Measurements from ENCODE around the gene AOC2. TPM values are rescaled to one million over a fixed set of nuclear protein-coding genes. Genes with fewer than 3 reads are reported as not detected.
A peak's percentile ranks its signal among the peaks of the same experiment; 100 is the strongest.

Gene AOC2
- total and polyA plus RNA-seq, 2 of the 13 experiments (the other 11 are each of a cell fraction or from before 2014, with no cell fraction given), result 1.2 to 3.3 TPM

GRCh38 chr17:42873315-42873714, 28.9 kb downstream of the AOC2 start:
- no TSS peak for BruUV-seq (replicated peaks)
- no peak overlapping the region for H3K9ac ChIP-seq (ENCODE audit: insufficient read depth, low read depth, low read length)
- H2AFZ ChIP-seq (ENCODE audit: low read length), result no peak overlapping the region
- peak; percentile 37 for DNase-seq (ENCODE audit: low spot score)
- no peak for FAIRE-seq
- no peaks in the 10 kb centered on the region for H3K36me3 ChIP-seq (replicated peaks in 1 of 2; ENCODE audit: control insufficient read depth in 1 of 2, insufficient read depth in 2 of 2, low read length in 2 of 2)
- in situ Hi-C loops (cut with HindIII; ENCODE audit: extremely low pct_ligation_motif_present, low pct_unique_long_range_greater_than_20kb) (no loop called here), intact Hi-C loops (cut with micrococcal nuclease; ENCODE audit: unreplicated experiment) (no loop called here)
- WGBS (ENCODE audit: low lambda C conversion rate), result 72% methylated on average over 6 of the region's 6 CpGs
- H3K4me2 ChIP-seq (ENCODE audit: low read depth, low read length), result peak overlapping the region; percentile 21; the same call in 1 of the 2 replicates
- ChIA-PET CTCF (ENCODE audit: low intra/inter-chr PET ratio, low total read pairs) (no interaction called here), POLR2A (interaction anchor here (1.2 kb wide), 5 partner anchors 13 to 49 kb away, joined by 3 to 5 read pairs (median 4); partner anchors contain the start of gene BECN1)
- no peaks in the 10 kb centered on the region for H3K79me2 ChIP-seq (ENCODE audit: insufficient read depth, low read length)
- H3K27me3 ChIP-seq (ENCODE audit: control insufficient read depth in 1 of 2, insufficient read depth in 2 of 2, low read length in 2 of 2), result no peaks in the 10 kb centered on the region
- no peak overlapping the region for H3K27ac ChIP-seq (ENCODE audit: extremely low read length, insufficient read depth, low read length)
- ATAC-seq, result peak; percentile 31
- H3K4me1 ChIP-seq (ENCODE audit: insufficient read depth, low read length), result peaks cover 58% of the 10 kb centered on the region
- peaks cover 9% of the 10 kb centered on the region for H3K9me3 ChIP-seq (ENCODE audit: low read length)
- no peak overlapping the region for H3K4me3 ChIP-seq (replicated peaks in 1 of 3; ENCODE audit: insufficient read depth in 1 of 3, low read depth in 2 of 3, low read length in 3 of 3)
- H4K20me1 ChIP-seq (ENCODE audit: insufficient read depth, low read length), result no peaks in the 10 kb centered on the region
- no peak for TF ChIP-seq ZNF263 (CRISPR knock-in tag; IDR thresholded peaks at IDR 0.05)
- no peak for TF ChIP-seq CAMTA2 (CRISPR knock-in tag; IDR thresholded peaks at IDR 0.05; ENCODE audit: borderline replicate concordance)
- TF ChIP-seq ZSCAN25 (CRISPR knock-in tag; IDR thresholded peaks at IDR 0.05), result peak; percentile 68; the same call in 1 of the 2 replicates
- TF ChIP-seq ZC3H4 (CRISPR knock-in tag; IDR thresholded peaks at IDR 0.05; ENCODE audit: borderline replicate concordance), result no peak
- TF ChIP-seq NCOR1 (IDR thresholded peaks at IDR 0.05; ENCODE audit: borderline replicate concordance, low read length), result no peak
- TF ChIP-seq RARA (CRISPR knock-in tag; IDR thresholded peaks at IDR 0.05), result 0 out of 2 replicates have a peak, but pooled peaks have one; percentile 20
- TF ChIP-seq ZNF777 (CRISPR knock-in tag; IDR thresholded peaks at IDR 0.05), result no peak
- TF ChIP-seq NFKBIZ (CRISPR knock-in tag; IDR thresholded peaks at IDR 0.05), result no peak
- no peak for TF ChIP-seq ZNF292 (CRISPR knock-in tag; IDR thresholded peaks at IDR 0.05; ENCODE audit: borderline replicate concordance, low read depth)
- TF ChIP-seq PATZ1 (CRISPR knock-in tag; IDR thresholded peaks at IDR 0.05), result 0 out of 2 replicates have a peak, but pooled peaks have one; percentile 35
- TF ChIP-seq TEF (CRISPR knock-in tag; IDR thresholded peaks at IDR 0.05), result no peak
- no peak for TF ChIP-seq ZNF567 (CRISPR knock-in tag; IDR thresholded peaks at IDR 0.05; ENCODE audit: borderline replicate concordance)
- no peak for TF ChIP-seq KMT2A (CRISPR knock-in tag; IDR thresholded peaks at IDR 0.05)
- no peak for TF ChIP-seq CCDC6 (CRISPR knock-in tag; IDR thresholded peaks at IDR 0.05)
- peak; percentile 36; the same call in 1 of the 2 replicates for TF ChIP-seq TFAP4 (IDR thresholded peaks at IDR 0.05; ENCODE audit: borderline replicate concordance, low read depth)
- TF ChIP-seq CHCHD3 (CRISPR knock-in tag; IDR thresholded peaks at IDR 0.05), result no peak
- TF ChIP-seq ZNF713 (CRISPR knock-in tag; IDR thresholded peaks at IDR 0.05), result no peak
- TF ChIP-seq ETV5 (CRISPR knock-in tag; IDR thresholded peaks at IDR 0.05; ENCODE audit: borderline replicate concordance), result peak; percentile 19; the same call in 1 of the 2 replicates
- no peak for TF ChIP-seq ZNF615 (CRISPR knock-in tag; IDR thresholded peaks at IDR 0.05; ENCODE audit: borderline replicate concordance)
- no peak for TF ChIP-seq HMG20A (CRISPR knock-in tag; IDR thresholded peaks at IDR 0.05; ENCODE audit: borderline replicate concordance)
- no peak for TF ChIP-seq ZNF552 (CRISPR knock-in tag; IDR thresholded peaks at IDR 0.05; ENCODE audit: borderline replicate concordance)
- peak; percentile 46 for TF ChIP-seq HNF4A (CRISPR knock-in tag; IDR thresholded peaks at IDR 0.05)
- TF ChIP-seq ZNF350 (CRISPR knock-in tag; IDR thresholded peaks at IDR 0.05; ENCODE audit: borderline replicate concordance, low read depth), result no peak
- no peak for TF ChIP-seq NR3C1 (CRISPR knock-in tag; IDR thresholded peaks at IDR 0.05)
- no peak for TF ChIP-seq THYN1 (CRISPR knock-in tag; IDR thresholded peaks at IDR 0.05; ENCODE audit: borderline replicate concordance, low read depth)

Measured in HepG2 (cell line).